Right atrium auricular region (tissue), 2 donors: ENCODE measurements around the gene OR51B4. TPM values are rescaled to one million over a fixed set of nuclear protein-coding genes. Genes with fewer than 3 reads are reported as not detected.

Experiments used
- DNase-seq: peaks from one replicate; pipeline ENCODE4 v3.0.0-alpha.2; 2019; ENCODE audit warnings: low spot score
- H3K27ac ChIP-seq, 2 donors: fragments of 200-600 bp; sonication (generic); 1 replicate in 1 of 2; 2 replicates in 1 of 2; pipeline ENCODE4 v1.5.1; 2016 to 2019
- H3K27me3 ChIP-seq, 2 donors: fragments of 200-600 bp; sonication (generic); one replicate each; pipeline versions ENCODE4 v1.5.1 to v1.6.0; 2017 to 2019
- H3K36me3 ChIP-seq: fragments of 200-600 bp; sonication (generic); one replicate; pipeline ENCODE4 v1.5.1; 2016
- H3K4me1 ChIP-seq, 2 donors: fragments of 200-600 bp; sonication (generic); one replicate each; pipeline versions ENCODE4 v1.5.1 to v1.6.0; 2017 to 2019
- H3K4me3 ChIP-seq, 2 donors: fragments of 200-600 bp; sonication (generic); 1 replicate in 1 of 2; 2 replicates in 1 of 2; pipeline ENCODE4 v1.5.1; 2017 to 2019; ENCODE audit warnings: mild to moderate bottlenecking in 1 of 2, moderate library complexity in 1 of 2
- H3K9me3 ChIP-seq, 2 donors: fragments of 200-600 bp; sonication (generic); one replicate each; pipeline ENCODE4 v1.5.1; 2019
- CTCF ChIP-seq, 2 donors: fragments of 200-600 bp; sonication (generic); IDR thresholded peaks; one replicate each; pipeline ENCODE4 v1.5.1; 2019; ENCODE audit warnings: antibody characterized with exemption in 2 of 2
- total RNA-seq, 2 donors: library from RNA; depleted of rRNA; stranded (reverse); fragments of >200 nt; gene quantifications; one replicate each; pipeline ENCODE4 v1.1.0, GENCODE V29; 2016

The OR51B4 gene
- not detected for total RNA-seq

- TF ChIP-seq CTCF (IDR thresholded peaks at IDR 0.05): no peak
- Histone ChIP-seq H3K27ac (no peak within 1 kb of the TSS), H3K4me3 (no peak within 1 kb of the TSS), H3K36me3 (no peaks in the 10 kb centered on the region), H3K9me3 (no peaks in the 10 kb centered on the region), H3K27me3 (no peaks in the 10 kb centered on the region), H3K4me1 (no peaks in the 10 kb centered on the region)
- DNase-seq: no peak
These were observed at the start of gene OR51B4 for GRCh38 chr11:5301846-5302245. TSS of gene OR51B4 (minus strand) at chr11:5301946. CDS start at chr11:5301946, 0 bp downstream.

- Histone ChIP-seq H3K4me1 (no peaks in the 10 kb centered on the region), H3K4me3 (no peak within 1 kb of the TSS), H3K9me3 (no peaks in the 10 kb centered on the region), H3K27me3 (no peaks in the 10 kb centered on the region), H3K36me3 (no peaks in the 10 kb centered on the region), H3K27ac (no peak within 1 kb of the TSS)
- no peak for TF ChIP-seq CTCF (IDR thresholded peaks at IDR 0.05)
- DNase-seq: no peak
These were observed 49.5 kb upstream of the OR51B4 start, which contains the start of gene OR51B6 for GRCh38 chr11:5351208-5351607. TSS of gene OR51B6 (plus strand) at chr11:5351508. CDS start at chr11:5351508, 0 bp downstream.

DNA sequence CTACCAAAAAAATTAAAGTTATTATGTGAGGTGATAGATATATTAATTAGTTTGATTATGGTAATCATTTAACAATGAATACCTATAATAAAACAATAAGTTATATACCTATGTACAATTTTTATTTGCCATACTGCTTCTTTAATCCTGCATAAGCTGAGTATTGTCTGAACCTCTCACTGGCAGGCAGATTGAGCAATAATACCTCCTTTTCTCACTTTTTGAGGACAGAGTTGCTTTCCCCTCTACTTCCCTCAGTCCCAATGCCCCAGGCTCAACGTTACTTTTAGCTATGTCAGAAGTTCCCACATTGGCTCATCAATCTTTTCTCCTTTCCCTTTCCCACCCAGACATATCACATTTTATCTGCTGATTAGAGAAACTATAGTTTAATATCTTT is 47.8 kb upstream of the OR51B4 start:
- no peaks in the 10 kb centered on the region for H3K36me3 ChIP-seq
- no peaks in the 10 kb centered on the region for H3K9me3 ChIP-seq
- H3K27ac ChIP-seq: no peak overlapping the region
- DNase-seq: no peak
- H3K4me1 ChIP-seq: no peaks in the 10 kb centered on the region
- no peak for TF ChIP-seq CTCF (IDR thresholded peaks at IDR 0.05)
- H3K4me3 ChIP-seq: no peak overlapping the region
- H3K27me3 ChIP-seq: no peaks in the 10 kb centered on the region

DNA sequence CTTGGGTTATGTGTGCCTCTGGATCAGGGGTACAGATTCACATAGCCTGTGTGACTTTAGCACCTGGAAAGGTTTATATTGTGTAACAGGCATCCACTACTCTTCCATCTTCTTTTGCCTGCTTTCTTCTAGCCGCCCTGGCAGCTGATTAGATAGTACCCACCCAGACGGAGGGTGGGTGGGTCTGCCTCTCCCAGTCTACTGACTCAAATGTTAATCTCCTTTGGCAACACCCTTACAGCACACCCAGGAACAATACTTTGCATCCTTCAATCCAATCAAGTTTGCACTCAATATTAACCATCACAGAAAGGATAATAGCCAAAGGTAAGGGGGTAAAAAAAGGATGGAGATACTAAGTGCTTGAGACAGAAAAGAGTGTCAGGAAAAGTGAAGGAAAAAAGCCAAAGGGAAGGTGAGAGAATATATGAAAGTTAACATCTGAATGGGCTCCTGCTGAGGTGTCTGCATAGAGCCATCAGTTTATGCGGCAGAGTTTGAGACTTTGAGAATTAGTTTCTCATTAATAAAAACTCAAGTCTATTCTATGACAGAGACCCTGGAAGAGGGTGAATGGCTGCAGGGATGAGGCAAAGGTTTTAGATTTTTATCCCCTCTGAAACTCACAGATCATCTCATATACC is 46.9 kb upstream of the OR51B4 start:
- TF ChIP-seq CTCF (IDR thresholded peaks at IDR 0.05): no peak
- no peaks in the 10 kb centered on the region for H3K9me3 ChIP-seq
- no peaks in the 10 kb centered on the region for H3K27me3 ChIP-seq
- H3K4me3 ChIP-seq: no peak overlapping the region
- no peak for DNase-seq
- no peak overlapping the region for H3K27ac ChIP-seq
- H3K36me3 ChIP-seq: no peaks in the 10 kb centered on the region
- no peaks in the 10 kb centered on the region for H3K4me1 ChIP-seq

DNA sequence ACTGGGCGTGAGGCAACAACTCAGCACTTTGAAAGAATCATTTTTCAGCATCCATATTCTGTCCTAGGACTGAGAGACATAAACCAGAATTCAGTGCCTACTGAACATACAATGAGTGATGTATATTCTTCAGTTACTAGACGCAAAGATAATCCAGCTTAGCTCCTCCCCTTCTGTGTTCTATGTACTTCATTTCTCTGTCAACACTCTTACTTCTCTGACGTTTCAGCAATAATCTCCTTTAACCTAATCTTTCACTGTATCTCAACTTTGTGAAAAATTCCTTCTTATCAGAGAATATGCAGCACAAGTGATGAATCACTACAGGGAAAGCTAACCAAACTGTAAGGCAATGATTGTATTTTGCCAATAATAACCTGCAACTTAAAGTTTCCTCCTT is 44.1 kb upstream of the OR51B4 start:
- Histone ChIP-seq H3K36me3 (no peaks in the 10 kb centered on the region), H3K4me3 (no peak overlapping the region), H3K27me3 (no peaks in the 10 kb centered on the region), H3K27ac (no peak overlapping the region), H3K9me3 (no peaks in the 10 kb centered on the region), H3K4me1 (no peaks in the 10 kb centered on the region)
- no peak for TF ChIP-seq CTCF (IDR thresholded peaks at IDR 0.05)
- no peak for DNase-seq
